ENCODE measurements around the gene PTMA. TPM values are rescaled to one million over a fixed set of nuclear protein-coding genes. Genes with fewer than 3 reads are reported as not detected.

PTMA gene
- total RNA-seq, 4 donors from 2014 or later, result 631 to 1,160 (median 1,099) TPM

GRCh38 chr2:231720987-231721966 lies 13.0 kb downstream of the PTMA start:
- no peak for TF ChIP-seq POLR2A (IDR thresholded peaks at IDR 0.05)
- no peak for TF ChIP-seq CTCF (IDR thresholded peaks at IDR 0.05)
- WGBS, 2 donors, result 82 to 88% methylated on average over 5 to 7 of the region's 8 CpGs
- Histone ChIP-seq H3K4me3 (replicated peaks in 1 of 3) (no peak overlapping the region), H3K27ac (no peak overlapping the region), H3K36me3 (no peaks in the 10 kb centered on the region), H3K4me1 (no peaks in the 10 kb centered on the region), H3K9me3 (no peaks in the 10 kb centered on the region), H3K27me3 (no peaks in the 10 kb centered on the region)
- intact Hi-C loops (cut with DNase I), result no loop called here
- DNase-seq, result no peak

DNA sequence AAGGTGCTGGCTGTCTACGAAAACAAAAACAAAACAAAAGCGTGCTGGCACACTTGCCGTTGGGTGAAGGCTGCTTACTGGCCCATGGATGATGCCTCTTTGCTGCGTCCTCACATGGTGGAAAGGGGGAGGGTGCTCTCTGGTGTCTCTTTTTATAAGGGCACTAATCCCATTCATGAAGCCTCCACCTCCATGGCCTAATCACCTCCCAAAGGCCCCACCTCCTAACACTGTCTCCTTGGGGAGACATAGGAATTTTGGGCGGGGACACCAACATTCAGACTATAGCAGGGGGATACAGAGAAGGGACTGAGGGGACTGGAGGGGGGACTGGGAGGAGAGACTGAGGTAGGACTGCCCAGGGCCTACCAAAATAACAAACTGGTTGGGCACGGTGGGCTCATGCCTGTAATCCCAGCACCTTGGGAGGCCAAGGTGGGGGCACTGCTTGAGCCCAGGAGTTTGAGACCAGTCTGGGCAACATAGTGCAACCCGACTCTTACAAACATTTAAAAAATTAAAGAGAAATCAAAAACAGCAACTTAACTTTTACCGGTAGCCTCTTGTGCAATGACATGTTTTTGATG lies 14.5 kb downstream of the PTMA start:
- Histone ChIP-seq H3K9me3 (no peaks in the 10 kb centered on the region), H3K36me3 (no peaks in the 10 kb centered on the region), H3K4me3 (replicated peaks in 1 of 3) (no peak overlapping the region), H3K4me1 (no peaks in the 10 kb centered on the region), H3K27me3 (no peaks in the 10 kb centered on the region), H3K27ac (no peak overlapping the region)
- intact Hi-C loops (cut with DNase I), result no loop called here
- 76 to 84% methylated on average over 8 of the region's 8 CpGs for WGBS, 2 donors
- no peak for DNase-seq
- TF ChIP-seq CTCF (IDR thresholded peaks at IDR 0.05), result no peak
- TF ChIP-seq POLR2A (IDR thresholded peaks at IDR 0.05), result no peak

- no peaks in the 10 kb centered on the region for H3K9me3 ChIP-seq
- no peak overlapping the region for H3K4me3 ChIP-seq (replicated peaks in 1 of 3)
- intact Hi-C loops (cut with DNase I), result no loop called here
- no peak for TF ChIP-seq CTCF (IDR thresholded peaks at IDR 0.05)
- no peak for TF ChIP-seq POLR2A (IDR thresholded peaks at IDR 0.05)
- no peak overlapping the region for H3K27ac ChIP-seq
- no peaks in the 10 kb centered on the region for H3K4me1 ChIP-seq
- no peaks in the 10 kb centered on the region for H3K27me3 ChIP-seq
- WGBS, 2 donors, result 93% methylated on average over 10 of the region's 10 CpGs
- no peaks in the 10 kb centered on the region for H3K36me3 ChIP-seq
- no peak for DNase-seq
Measured at GRCh38 chr2:231725476-231725875, 17.2 kb downstream of the PTMA start.

- intact Hi-C loops (cut with DNase I), result no loop called here
- Histone ChIP-seq H3K9me3 (no peaks in the 10 kb centered on the region), H3K4me3 (replicated peaks in 1 of 3) (no peak overlapping the region), H3K36me3 (peaks cover 0 to under 1% of the 10 kb centered on the region in 2 donors), H3K4me1 (no peaks in the 10 kb centered on the region), H3K27me3 (no peaks in the 10 kb centered on the region), H3K27ac (no peak overlapping the region)
- no peak for DNase-seq
- TF ChIP-seq CTCF (IDR thresholded peaks at IDR 0.05) (no peak), POLR2A (IDR thresholded peaks at IDR 0.05) (no peak)
- 58 to 65% methylated on average over 8 of the region's 8 CpGs for WGBS, 2 donors
Measured at GRCh38 chr2:231726276-231726675, 18.0 kb downstream of the PTMA start.

GRCh38 chr2:231727621-231728020 lies 19.3 kb downstream of the PTMA start:
- H3K4me3 ChIP-seq (replicated peaks in 1 of 3), result no peak overlapping the region
- intact Hi-C loops (cut with DNase I), result no loop called here
- DNase-seq, result no peak
- no peak overlapping the region for H3K27ac ChIP-seq
- H3K4me1 ChIP-seq, result no peaks in the 10 kb centered on the region
- 70 to 72% methylated on average over 4 of the region's 4 CpGs for WGBS, 2 donors
- H3K9me3 ChIP-seq, result no peaks in the 10 kb centered on the region
- TF ChIP-seq CTCF (IDR thresholded peaks at IDR 0.05), result no peak
- no peak for TF ChIP-seq POLR2A (IDR thresholded peaks at IDR 0.05)
- H3K27me3 ChIP-seq, result no peaks in the 10 kb centered on the region
- peaks cover 0 to 7% of the 10 kb centered on the region in 2 donors for H3K36me3 ChIP-seq

All from thyroid gland (tissue), 4 donors.